ENCODE results near the gene CEP192. TPM values are rescaled to one million over a fixed set of nuclear protein-coding genes. Genes with fewer than 3 reads are reported as not detected.

Gene CEP192
- total and polyA plus RNA-seq, 4 donors, result 2.5 to 32.4 (median 10.9) TPM

- Histone ChIP-seq H3K27me3 (ENCODE audit: control insufficient read depth in 4 of 4, insufficient read depth in 4 of 4, low read length in 3 of 4) (no peaks in the 10 kb centered on the region), H3K36me3 (ENCODE audit: control insufficient read depth in 4 of 4, insufficient read depth in 3 of 4, low read depth in 1 of 4, low read length in 3 of 4) (peaks cover 5 to 56% (median 41%) of the 10 kb centered on the region in 4 donors), H3K4me3 (ENCODE audit: low read depth in 1 of 3, low read length in 3 of 3) (no peak overlapping the region), H3K9ac (ENCODE audit: low read depth in 1 of 2, low read length in 2 of 2) (no peak overlapping the region), H3K4me1 (ENCODE audit: control insufficient read depth in 4 of 4, insufficient read depth in 4 of 4, low read length in 3 of 4) (no peaks in the 10 kb centered on the region), H3K9me3 (ENCODE audit: control insufficient read depth in 4 of 4, low read length in 3 of 4) (no peaks in the 10 kb centered on the region), H3K27ac (ENCODE audit: low read depth in 1 of 2, low read length in 2 of 2) (no peak overlapping the region)
- no peak for DNase-seq (ENCODE audit: low spot score)
- WGBS, result 94% methylated on average over 4 of the region's 4 CpGs
- TF ChIP-seq RXRA (IDR thresholded peaks at IDR 0.05) (no peak), SP1 (IDR thresholded peaks at IDR 0.05) (no peak), MAX (IDR thresholded peaks at IDR 0.05) (no peak), NR2F2 (IDR thresholded peaks at IDR 0.05) (no peak), RAD21 (IDR thresholded peaks at IDR 0.05) (no peak), TAF1 (conservative IDR thresholded peaks at IDR 0.05) (no peak), ZBTB33 (IDR thresholded peaks at IDR 0.05) (no peak), FOXA2 (IDR thresholded peaks at IDR 0.05) (no peak), REST (IDR thresholded peaks at IDR 0.05) (no peak), ATF3 (IDR thresholded peaks at IDR 0.05) (no peak)
Measured at GRCh38 chr18:13101659-13102197, 110.6 kb downstream of the CEP192 start.

GRCh38 chr18:13103366-13103765 is 112.2 kb downstream of the CEP192 start:
- no peak overlapping the region for H3K4me3 ChIP-seq (ENCODE audit: low read depth in 1 of 3, low read length in 3 of 3)
- TF ChIP-seq ZBTB33 (IDR thresholded peaks at IDR 0.05) (no peak), JUND (IDR thresholded peaks at IDR 0.05) (no peak), SP1 (IDR thresholded peaks at IDR 0.05) (no peak), MAX (IDR thresholded peaks at IDR 0.05) (no peak), GABPA (IDR thresholded peaks at IDR 0.05 in 1 of 2, conservative IDR thresholded peaks at IDR 0.05 in 1 of 2) (no peak), HNF4A (conservative IDR thresholded peaks at IDR 0.05) (no peak)
- no peaks in the 10 kb centered on the region for H3K9me3 ChIP-seq (ENCODE audit: control insufficient read depth in 4 of 4, low read length in 3 of 4)
- no peak overlapping the region for H3K9ac ChIP-seq (ENCODE audit: low read depth in 1 of 2, low read length in 2 of 2)
- no peaks in the 10 kb centered on the region for H3K4me1 ChIP-seq (ENCODE audit: control insufficient read depth in 4 of 4, insufficient read depth in 4 of 4, low read length in 3 of 4)
- peaks cover 3 to 56% (median 40%) of the 10 kb centered on the region in 4 donors for H3K36me3 ChIP-seq (ENCODE audit: control insufficient read depth in 4 of 4, insufficient read depth in 3 of 4, low read depth in 1 of 4, low read length in 3 of 4)
- no peak for DNase-seq (ENCODE audit: low spot score)
- no peak overlapping the region for H3K27ac ChIP-seq (ENCODE audit: low read depth in 1 of 2, low read length in 2 of 2)
- no peaks in the 10 kb centered on the region for H3K27me3 ChIP-seq (ENCODE audit: control insufficient read depth in 4 of 4, insufficient read depth in 4 of 4, low read length in 3 of 4)
- 90% methylated on average over 6 of the region's 6 CpGs for WGBS

Measured in liver (tissue), 9 donors.